ENCODE results near the gene LOXL4.

DNA sequence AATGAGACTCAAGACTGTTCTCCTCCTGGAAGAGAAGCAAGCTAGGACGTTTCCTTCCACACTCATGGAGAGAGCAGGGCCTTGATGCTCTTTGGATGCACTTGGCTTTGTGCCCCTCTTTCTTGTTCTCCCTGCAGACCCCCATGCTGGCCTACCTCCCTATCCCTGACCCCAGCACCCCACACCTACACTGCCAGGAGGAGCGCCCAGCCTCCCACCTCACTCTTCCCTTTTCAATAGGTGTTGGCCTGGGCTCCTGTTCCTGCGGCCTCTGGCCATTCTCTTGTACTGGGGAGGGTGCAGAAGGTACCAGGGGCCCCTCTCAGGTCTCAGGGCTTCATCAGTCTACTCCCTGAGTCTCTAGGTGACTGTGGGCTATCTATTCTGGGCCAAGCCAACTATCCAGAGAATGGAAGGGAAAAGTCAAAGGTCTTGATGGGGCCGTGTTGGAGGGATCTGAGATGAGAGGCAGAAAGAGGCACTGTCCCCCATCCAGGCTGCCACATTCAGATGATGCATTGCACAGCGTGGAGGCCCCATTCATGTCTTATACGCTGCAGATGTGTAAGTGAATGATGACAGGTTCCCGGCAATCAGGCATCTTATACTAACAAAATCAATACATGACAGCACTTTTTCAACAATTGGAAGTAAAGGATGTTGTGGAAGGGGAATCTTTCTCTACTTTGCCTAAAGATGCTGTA is 32.7 kb upstream of the LOXL4 start:
- TF ChIP-seq ZNF274 (IDR thresholded peaks at IDR 0.05; ENCODE audit: low read depth, low read length) (no peak), SUZ12 (IDR thresholded peaks at IDR 0.05; ENCODE audit: extremely low read depth, insufficient read depth, insufficient read length) (no peak)
